ENCODE data around the gene OASL.

DNA sequence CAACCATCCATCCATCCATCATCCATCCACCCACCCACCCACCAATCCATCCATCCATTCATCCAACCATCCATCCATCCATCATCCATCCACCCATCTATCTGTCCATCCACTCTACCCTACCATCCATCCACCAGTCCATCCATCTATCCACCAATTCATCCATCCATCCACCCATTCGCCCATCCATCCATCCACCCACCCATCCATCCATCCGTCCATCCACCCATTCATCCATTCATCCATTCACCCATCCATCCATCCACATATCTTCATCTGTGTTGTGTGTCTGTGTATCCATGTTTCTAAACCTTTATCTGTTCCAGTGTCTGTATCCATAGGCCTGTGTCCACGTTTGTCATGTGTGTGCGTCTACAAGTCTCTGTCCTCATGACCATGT is 50.8 kb downstream of the OASL start:
- TF ChIP-seq, protein P1, sequence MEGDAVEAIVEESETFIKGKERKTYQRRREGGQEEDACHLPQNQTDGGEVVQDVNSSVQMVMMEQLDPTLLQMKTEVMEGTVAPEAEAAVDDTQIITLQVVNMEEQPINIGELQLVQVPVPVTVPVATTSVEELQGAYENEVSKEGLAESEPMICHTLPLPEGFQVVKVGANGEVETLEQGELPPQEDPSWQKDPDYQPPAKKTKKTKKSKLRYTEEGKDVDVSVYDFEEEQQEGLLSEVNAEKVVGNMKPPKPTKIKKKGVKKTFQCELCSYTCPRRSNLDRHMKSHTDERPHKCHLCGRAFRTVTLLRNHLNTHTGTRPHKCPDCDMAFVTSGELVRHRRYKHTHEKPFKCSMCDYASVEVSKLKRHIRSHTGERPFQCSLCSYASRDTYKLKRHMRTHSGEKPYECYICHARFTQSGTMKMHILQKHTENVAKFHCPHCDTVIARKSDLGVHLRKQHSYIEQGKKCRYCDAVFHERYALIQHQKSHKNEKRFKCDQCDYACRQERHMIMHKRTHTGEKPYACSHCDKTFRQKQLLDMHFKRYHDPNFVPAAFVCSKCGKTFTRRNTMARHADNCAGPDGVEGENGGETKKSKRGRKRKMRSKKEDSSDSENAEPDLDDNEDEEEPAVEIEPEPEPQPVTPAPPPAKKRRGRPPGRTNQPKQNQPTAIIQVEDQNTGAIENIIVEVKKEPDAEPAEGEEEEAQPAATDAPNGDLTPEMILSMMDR (IDR thresholded peaks at IDR 0.05 in 8 of 11, conservative IDR thresholded peaks at IDR 0.05 in 3 of 11): no peak
- TF ChIP-seq POLR2AphosphoS5 (IDR thresholded peaks at IDR 0.05): no peak

Data from spleen (tissue), 7 donors.